ENCODE data around the gene RARA.
"Not testable (repeated sequence)": the region's sequence is repeated elsewhere in the genome, so short reads cannot be mapped to it uniquely, and the experiment has no call there.

RARA gene

GRCh38 chr17:40382251-40382650, 73.3 kb downstream of the RARA start:
- DNase-seq: no peak

DNA sequence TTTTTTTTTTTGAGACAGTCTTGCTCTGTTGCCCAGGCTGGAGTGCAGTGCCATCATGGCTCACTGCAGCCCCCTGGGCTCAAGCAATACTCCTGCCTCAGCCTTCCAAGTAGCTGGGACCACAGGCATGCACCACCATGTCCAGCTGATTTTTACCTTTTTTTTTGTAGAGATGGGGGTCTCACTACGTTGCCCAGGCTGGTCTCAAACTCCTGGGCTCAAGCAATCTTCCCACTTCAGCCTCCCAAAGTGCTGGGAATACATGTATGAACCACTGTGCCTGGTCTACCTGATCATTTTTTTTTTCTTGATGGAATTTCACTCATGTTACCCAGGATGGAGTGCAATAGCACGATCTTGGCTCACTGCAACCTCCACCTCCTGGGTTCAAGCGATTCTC, 77.6 kb downstream of the RARA start:
- DNase-seq: not testable (repeated sequence)

GRCh38 chr17:40399185-40399584, 90.2 kb downstream of the RARA start:
- DNase-seq: no peak

DNA sequence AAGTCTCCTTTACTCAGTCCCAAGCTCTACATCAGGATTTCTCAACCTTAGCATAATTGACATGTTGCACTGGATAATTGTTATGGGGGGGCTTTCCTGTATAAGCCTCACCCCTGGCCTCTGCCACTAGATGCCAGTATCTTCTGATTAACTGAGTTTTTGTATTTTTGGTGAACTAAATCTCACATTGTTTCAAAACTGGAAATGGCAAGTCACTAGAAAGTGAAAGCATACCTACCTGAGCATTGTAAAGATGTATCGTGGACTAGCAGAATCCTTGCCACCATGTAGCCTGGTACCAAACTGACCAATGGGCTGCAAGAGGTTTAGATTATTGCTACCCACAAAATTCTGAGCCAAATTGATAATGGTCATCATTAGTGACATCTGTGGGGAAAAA, 93.7 kb downstream of the RARA start:
- no peak for DNase-seq

- DNase-seq: no peak
Observed at GRCh38 chr17:40404003-40404402, 95.0 kb downstream of the RARA start.
